H9 (cell line): ENCODE data around the gene IL17RA. TPM values are rescaled to one million over a fixed set of nuclear protein-coding genes. Genes with fewer than 3 reads are reported as not detected.

Experiments used
- DNase-seq: peaks from one replicate; pipeline ENCODE4 v3.0.0-alpha.2; 2017
- H2AFZ ChIP-seq: one replicate; pipeline ENCODE4 v1.6.1; 2013; ENCODE audit warnings: mild to moderate bottlenecking, low read length, control low read depth, moderate library complexity
- H2AK5ac ChIP-seq: 2 replicates; pipeline ENCODE4 v1.6.1; 2013; ENCODE audit warnings: low read length, control low read depth, mixed read lengths; ENCODE audit not compliant: insufficient read length
- H2BK120ac ChIP-seq: one replicate; pipeline ENCODE4 v1.6.1; 2013; ENCODE audit warnings: low read depth, mild to moderate bottlenecking, low read length, control low read depth, inconsistent platforms; ENCODE audit not compliant: poor library complexity, severe bottlenecking
- H2BK12ac ChIP-seq: 2 replicates; pipeline ENCODE4 v1.6.1; 2013; ENCODE audit warnings: low read length, control low read depth, mixed read lengths, low read depth; ENCODE audit not compliant: insufficient read length
- H2BK15ac ChIP-seq: 2 replicates; pipeline ENCODE4 v1.6.1; 2013; ENCODE audit warnings: low read depth, low read length, control low read depth
- H2BK20ac ChIP-seq: one replicate; pipeline ENCODE4 v1.6.1; 2013; ENCODE audit warnings: low read depth, mild to moderate bottlenecking, low read length, control low read depth, inconsistent platforms; ENCODE audit not compliant: poor library complexity, severe bottlenecking
- H2BK5ac ChIP-seq: 2 replicates; pipeline ENCODE4 v1.6.1; 2013; ENCODE audit warnings: low read length, control low read depth, mixed read lengths; ENCODE audit not compliant: insufficient read length
- H3K14ac ChIP-seq: 2 replicates; pipeline ENCODE4 v1.6.1; 2013; ENCODE audit warnings: low read length, control low read depth; ENCODE audit not compliant: insufficient read depth
- H3K18ac ChIP-seq: 2 replicates; pipeline ENCODE4 v1.6.1; 2013; ENCODE audit warnings: low read depth, mild to moderate bottlenecking, mixed read lengths, low read length, control low read depth; ENCODE audit not compliant: insufficient read length
- H3K23ac ChIP-seq: 2 replicates; pipeline ENCODE4 v1.6.1; 2013; ENCODE audit warnings: low read length, control low read depth, mixed read lengths, low read depth; ENCODE audit not compliant: insufficient read length
- H3K23me2 ChIP-seq: 2 replicates; pipeline ENCODE4 v1.6.1; 2013; ENCODE audit warnings: low read depth, mild to moderate bottlenecking, mixed read lengths, low read length, control low read depth; ENCODE audit not compliant: insufficient read length, poor library complexity, severe bottlenecking
- H3K27ac ChIP-seq: 2 replicates; pipeline ENCODE4 v1.5.1; 2013; ENCODE audit warnings: low read length, control low read depth, mixed read lengths, low read depth; ENCODE audit not compliant: insufficient read length
- H3K27me3 ChIP-seq: 2 replicates; pipeline ENCODE4 v1.6.1; 2013; ENCODE audit warnings: low read length, control low read depth, inconsistent platforms; ENCODE audit not compliant: insufficient read depth
- H3K4ac ChIP-seq: 2 replicates; pipeline ENCODE4 v1.6.1; 2013; ENCODE audit warnings: low read depth, mild to moderate bottlenecking, control low read depth, inconsistent platforms, low read length, moderate library complexity
- H3K4me1 ChIP-seq: 2 replicates; pipeline ENCODE4 v1.6.1; 2013; ENCODE audit warnings: low read length, control low read depth, inconsistent platforms; ENCODE audit not compliant: insufficient read depth
- H3K4me2 ChIP-seq: 2 replicates; pipeline ENCODE4 v1.6.1; 2013; ENCODE audit warnings: low read length, control low read depth, mixed read lengths; ENCODE audit not compliant: insufficient read length, insufficient read depth
- H3K56ac ChIP-seq: 2 replicates; pipeline ENCODE4 v1.6.1; 2013; ENCODE audit warnings: low read depth, mild to moderate bottlenecking, mixed read lengths, low read length, control low read depth; ENCODE audit not compliant: insufficient read length
- H3K79me1 ChIP-seq: 2 replicates; pipeline ENCODE4 v1.6.1; 2013; ENCODE audit warnings: low read depth, mild to moderate bottlenecking, moderate library complexity, low read length, control low read depth, inconsistent platforms; ENCODE audit not compliant: insufficient read depth, poor library complexity, severe bottlenecking
- H3K79me2 ChIP-seq: 2 replicates; pipeline ENCODE4 v1.6.1; 2013; ENCODE audit warnings: low read length, control low read depth, inconsistent platforms; ENCODE audit not compliant: insufficient read depth
- H3K9ac ChIP-seq: 2 replicates; pipeline ENCODE4 v1.6.1; 2013; ENCODE audit warnings: low read length, control low read depth, mixed read lengths; ENCODE audit not compliant: insufficient read length; ENCODE audit errors: extremely low read depth
- H3K9me3 ChIP-seq: one replicate; pipeline ENCODE4 v1.6.1; 2013; ENCODE audit warnings: low read depth, low read length, inconsistent platforms; ENCODE audit not compliant: control insufficient read depth
- H3T11ph ChIP-seq: one replicate; pipeline ENCODE4 v1.6.1; 2013; ENCODE audit warnings: mild to moderate bottlenecking, low read length, control low read depth, inconsistent platforms
- H4K20me1 ChIP-seq: one replicate; pipeline ENCODE4 v1.6.1; 2013; ENCODE audit not compliant: control insufficient read depth, insufficient read length, insufficient read depth
- H4K5ac ChIP-seq: 2 replicates; pipeline ENCODE4 v1.6.1; 2013; ENCODE audit warnings: low read depth, mild to moderate bottlenecking, mixed read lengths, low read length, control low read depth; ENCODE audit not compliant: insufficient read length
- H4K8ac ChIP-seq: replicated peaks from 2 replicates; pipeline ENCODE4 v1.6.1; 2013; ENCODE audit warnings: low read length, control low read depth, mixed read lengths, low read depth; ENCODE audit not compliant: insufficient read length
- H4K91ac ChIP-seq: 2 replicates; pipeline ENCODE4 v1.6.1; 2013; ENCODE audit warnings: low read depth, mild to moderate bottlenecking, moderate library complexity, mixed read lengths, low read length, control low read depth; ENCODE audit not compliant: insufficient read length
- H3K27ac Mint-ChIP-seq, 3 experiments: 2 replicates in 2 of 3; 3 replicates in 1 of 3; pipeline ENCODE4 v1.8.0; 2020 to 2021; ENCODE audit warnings: mixed read lengths in 3 of 3, mild to moderate bottlenecking in 1 of 3, moderate library complexity in 1 of 3
- H3K27me3 Mint-ChIP-seq: 2 replicates; pipeline ENCODE4 v1.8.0; 2021; ENCODE audit warnings: low read depth, mild to moderate bottlenecking, moderate library complexity, mixed read lengths
- H3K36me3 Mint-ChIP-seq, 3 experiments: 2 replicates in 2 of 3; 3 replicates in 1 of 3; pipeline ENCODE4 v1.8.0; 2020 to 2021; ENCODE audit warnings: low read depth in 3 of 3, mixed read lengths in 3 of 3; ENCODE audit not compliant: insufficient read depth in 1 of 3
- H3K4me1 Mint-ChIP-seq, 2 experiments: 2 replicates each; pipeline ENCODE4 v1.8.0; 2020; ENCODE audit warnings: mixed read lengths in 2 of 2
- H3K4me3 Mint-ChIP-seq, 2 experiments: 2 replicates in 1 of 2; 3 replicates in 1 of 2; pipeline ENCODE4 v1.8.0; 2020 to 2021; ENCODE audit warnings: mild to moderate bottlenecking in 2 of 2, mixed read lengths in 2 of 2, moderate library complexity in 1 of 2
- H3K9me3 Mint-ChIP-seq, 2 experiments: 2 replicates in 1 of 2; 3 replicates in 1 of 2; pipeline ENCODE4 v1.8.0; 2020; ENCODE audit warnings: mild to moderate bottlenecking in 2 of 2, mixed read lengths in 2 of 2, moderate library complexity in 1 of 2
- CTCF ChIP-seq: fragments of 200-600 bp; sonication (generic); conservative IDR thresholded peaks from 3 replicates; pipeline ENCODE4 v1.8.0; 2021; ENCODE audit warnings: antibody characterized with exemption, mild to moderate bottlenecking
- WGBS: extraction: QIAGEN DNeasy Blood & Tissue Kit; methylation state at CpG from one replicate; pipeline ENCODE4 v1.1.7; 2013; ENCODE audit warnings: missing lambda C conversion rate, low lambda C conversion rate, mixed read lengths; ENCODE audit not compliant: insufficient read length; ENCODE audit errors: extremely low coverage; 5-methylcytosine and 5-hydroxymethylcytosine counted together
- total RNA-seq: library from RNA; stranded (reverse); gene quantifications from 2 replicates; pipeline ENCODE4 v1.2.1, GENCODE V29; 2021

The IL17RA gene
- total RNA-seq, 1 experiment from 2014 or later = 12.4 TPM

GRCh38 chr22:17162731-17163130, 77.9 kb downstream of the IL17RA start:
- Histone ChIP-seq H2BK15ac (no peak overlapping the region), H2AK5ac (no peak overlapping the region), H3K4ac (no peak overlapping the region), H2BK120ac (no peak overlapping the region), H3K23ac (no peak overlapping the region), H3K9ac (no peak overlapping the region), H3K14ac (no peak overlapping the region), H3K4me1 (no peaks in the 10 kb centered on the region), H4K91ac (no peak overlapping the region), H2BK20ac (no peak overlapping the region), H3T11ph (no peak overlapping the region), H4K8ac (no peak overlapping the region), H4K5ac (no peak overlapping the region), H2BK5ac (no peak overlapping the region), H3K18ac (no peak overlapping the region), H3K27ac (no peak overlapping the region), H3K79me2 (peaks cover 2% of the 10 kb centered on the region; the same call in 1 of the 2 replicates), H2BK12ac (no peak overlapping the region), H2AFZ (no peak overlapping the region), H3K56ac (no peak overlapping the region), H3K79me1 (no peaks in the 10 kb centered on the region), H4K20me1 (no peaks in the 10 kb centered on the region), H3K4me2 (no peak overlapping the region), H3K23me2 (peaks cover 13% of the 10 kb centered on the region), H3K9me3 (no peaks in the 10 kb centered on the region), H3K27me3 (no peaks in the 10 kb centered on the region)
- no peaks in the 10 kb centered on the region for H3K9me3 Mint-ChIP-seq
- no peak overlapping the region for H3K27ac Mint-ChIP-seq
- H3K27me3 Mint-ChIP-seq = peaks cover 5% of the 10 kb centered on the region; the same call in 1 of the 2 replicates
- no CpG with 5 or more reads among the region's 8 CpGs for WGBS
- no peak overlapping the region for H3K4me3 Mint-ChIP-seq
- no peak for DNase-seq
- H3K36me3 Mint-ChIP-seq = peaks cover 0 to 5% (median 4%) of the 10 kb centered on the region in 3 experiments; a peak in 4 of 7 replicates
- no peak for TF ChIP-seq CTCF
- peaks cover 11 to 19% of the 10 kb centered on the region in 2 experiments for H3K4me1 Mint-ChIP-seq
